Measurements from ENCODE around the gene RIPK4. TPM values are rescaled to one million over a fixed set of nuclear protein-coding genes. Genes with fewer than 3 reads are reported as not detected.

Gene RIPK4
- total and polyA plus RNA-seq, 3 experiments from 2014 or later: 0.18 TPM; not detected in 2

- Mint-ChIP-seq H3K4me1 (peaks cover 0 to 1% (median 0%) of the 10 kb centered on the region in 3 donors), H3K27ac (no peak overlapping the region), H3K36me3 (peaks cover 0 to 72% (median 19%) of the 10 kb centered on the region in 3 donors), H3K27me3 (no peaks in the 10 kb centered on the region), H3K4me3 (no peak overlapping the region), H3K9me3 (no peaks in the 10 kb centered on the region)
- no peak overlapping the region for H3K27ac ChIP-seq (ENCODE audit: low read depth, low read length)
- peaks cover 5% of the 10 kb centered on the region for H3K36me3 ChIP-seq (ENCODE audit: insufficient read depth, low read length)
- no peaks in the 10 kb centered on the region for H3K4me1 ChIP-seq (ENCODE audit: insufficient read depth, low read length)
- no peak for DNase-seq
- POLR2A ChIA-PET: no interaction called here
- CTCF ChIA-PET: no interaction called here
- no peak overlapping the region for H3K4me3 ChIP-seq (ENCODE audit: low read length)
- no peaks in the 10 kb centered on the region for H3K27me3 ChIP-seq (ENCODE audit: insufficient read depth, low read length, poor library complexity, severe bottlenecking)
- no peaks in the 10 kb centered on the region for H3K9me3 ChIP-seq (ENCODE audit: low read length)
Measured at GRCh38 chr21:41801321-41802197, 34.7 kb upstream of the RIPK4 start.

GRCh38 chr21:41800425-41801320, 33.8 kb upstream of the RIPK4 start:
- no peaks in the 10 kb centered on the region for H3K4me1 ChIP-seq (ENCODE audit: insufficient read depth, low read length)
- H3K9me3 ChIP-seq (ENCODE audit: low read length): no peaks in the 10 kb centered on the region
- H3K4me3 Mint-ChIP-seq: no peak overlapping the region
- H3K27me3 Mint-ChIP-seq: no peaks in the 10 kb centered on the region
- H3K27ac Mint-ChIP-seq: no peak overlapping the region
- ChIA-PET POLR2A (no interaction called here), CTCF (no interaction called here)
- peaks cover 5% of the 10 kb centered on the region for H3K36me3 ChIP-seq (ENCODE audit: insufficient read depth, low read length)
- no peaks in the 10 kb centered on the region for H3K27me3 ChIP-seq (ENCODE audit: insufficient read depth, low read length, poor library complexity, severe bottlenecking)
- no peaks in the 10 kb centered on the region for H3K4me1 Mint-ChIP-seq
- peaks cover 0 to 72% (median 19%) of the 10 kb centered on the region in 3 donors for H3K36me3 Mint-ChIP-seq
- H3K27ac ChIP-seq (ENCODE audit: low read depth, low read length): no peak overlapping the region
- DNase-seq: no peak
- H3K4me3 ChIP-seq (ENCODE audit: low read length): no peak overlapping the region
- no peaks in the 10 kb centered on the region for H3K9me3 Mint-ChIP-seq

- peaks cover 5% of the 10 kb centered on the region for H3K36me3 ChIP-seq (ENCODE audit: insufficient read depth, low read length)
- POLR2A ChIA-PET: no interaction called here
- CTCF ChIA-PET: no interaction called here
- H3K9me3 ChIP-seq (ENCODE audit: low read length): no peaks in the 10 kb centered on the region
- no peak overlapping the region for H3K4me3 ChIP-seq (ENCODE audit: low read length)
- H3K4me1 Mint-ChIP-seq: no peaks in the 10 kb centered on the region
- H3K27me3 ChIP-seq (ENCODE audit: insufficient read depth, low read length, poor library complexity, severe bottlenecking): no peaks in the 10 kb centered on the region
- H3K4me3 Mint-ChIP-seq: no peak overlapping the region
- no peaks in the 10 kb centered on the region for H3K9me3 Mint-ChIP-seq
- DNase-seq: no peak
- no peaks in the 10 kb centered on the region for H3K4me1 ChIP-seq (ENCODE audit: insufficient read depth, low read length)
- H3K27ac ChIP-seq (ENCODE audit: low read depth, low read length): no peak overlapping the region
- peaks cover 0 to 3% of the 10 kb centered on the region in 2 donors for H3K27me3 Mint-ChIP-seq
- peak overlapping the region in 1 of 8 donors; percentile 80 for H3K27ac Mint-ChIP-seq
- peaks cover 0 to 65% (median 17%) of the 10 kb centered on the region in 3 donors for H3K36me3 Mint-ChIP-seq
Measured at GRCh38 chr21:41799763-41800162, 32.9 kb upstream of the RIPK4 start.

- Histone ChIP-seq H3K27me3 (ENCODE audit: insufficient read depth, low read length, poor library complexity, severe bottlenecking) (no peaks in the 10 kb centered on the region), H3K4me3 (ENCODE audit: low read length) (no peak overlapping the region), H3K4me1 (ENCODE audit: insufficient read depth, low read length) (no peaks in the 10 kb centered on the region), H3K27ac (ENCODE audit: low read depth, low read length) (no peak overlapping the region), H3K36me3 (ENCODE audit: insufficient read depth, low read length) (peaks cover 5% of the 10 kb centered on the region), H3K9me3 (ENCODE audit: low read length) (no peaks in the 10 kb centered on the region)
- H3K27ac Mint-ChIP-seq: peak overlapping the region in 1 of 8 donors; percentile 41
- H3K9me3 Mint-ChIP-seq: peaks cover 4 to 8% (median 5%) of the 10 kb centered on the region in 5 donors
- H3K27me3 Mint-ChIP-seq: peaks cover 7 to 8% of the 10 kb centered on the region in 2 donors
- ChIA-PET POLR2A (no interaction called here), CTCF (no interaction called here)
- H3K36me3 Mint-ChIP-seq: peaks cover 4 to 55% (median 19%) of the 10 kb centered on the region in 3 donors
- H3K4me1 Mint-ChIP-seq: no peaks in the 10 kb centered on the region
- DNase-seq: no peak
- no peak overlapping the region for H3K4me3 Mint-ChIP-seq
Measured at GRCh38 chr21:41798326-41798725, 31.5 kb upstream of the RIPK4 start.

- ChIA-PET CTCF (no interaction called here), POLR2A (no interaction called here)
- H3K27ac ChIP-seq (ENCODE audit: low read depth, low read length): no peak overlapping the region
- H3K36me3 ChIP-seq (ENCODE audit: insufficient read depth, low read length): peaks cover 5% of the 10 kb centered on the region
- H3K9me3 ChIP-seq (ENCODE audit: low read length): no peaks in the 10 kb centered on the region
- Mint-ChIP-seq H3K9me3 (peaks cover 15 to 22% (median 19%) of the 10 kb centered on the region in 5 donors), H3K27ac (peak overlapping the region in 1 of 8 donors; percentile 21), H3K4me3 (no peak overlapping the region), H3K4me1 (no peaks in the 10 kb centered on the region), H3K36me3 (peaks cover 10 to 38% (median 12%) of the 10 kb centered on the region in 3 donors), H3K27me3 (peaks cover 12 to 18% of the 10 kb centered on the region in 2 donors)
- H3K4me1 ChIP-seq (ENCODE audit: insufficient read depth, low read length): no peaks in the 10 kb centered on the region
- DNase-seq: no peak
- H3K4me3 ChIP-seq (ENCODE audit: low read length): no peak overlapping the region
- H3K27me3 ChIP-seq (ENCODE audit: insufficient read depth, low read length, poor library complexity, severe bottlenecking): no peaks in the 10 kb centered on the region
Measured at GRCh38 chr21:41796476-41797080, 29.7 kb upstream of the RIPK4 start.

GRCh38 chr21:41795726-41796125, 28.9 kb upstream of the RIPK4 start:
- CTCF ChIA-PET: no interaction called here
- DNase-seq: no peak
- Mint-ChIP-seq H3K27ac (peak overlapping the region in 2 of 8 donors; percentile 37 to 67), H3K4me1 (no peaks in the 10 kb centered on the region), H3K4me3 (no peak overlapping the region), H3K9me3 (peaks cover 15 to 23% (median 21%) of the 10 kb centered on the region in 5 donors), H3K36me3 (peaks cover 10 to 29% (median 10%) of the 10 kb centered on the region in 3 donors), H3K27me3 (peaks cover 12 to 21% of the 10 kb centered on the region in 2 donors)
- no peak overlapping the region for H3K4me3 ChIP-seq (ENCODE audit: low read length)
- H3K27me3 ChIP-seq (ENCODE audit: insufficient read depth, low read length, poor library complexity, severe bottlenecking): no peaks in the 10 kb centered on the region
- no peaks in the 10 kb centered on the region for H3K4me1 ChIP-seq (ENCODE audit: insufficient read depth, low read length)
- no peak overlapping the region for H3K27ac ChIP-seq (ENCODE audit: low read depth, low read length)
- POLR2A ChIA-PET: no interaction called here
- H3K36me3 ChIP-seq (ENCODE audit: insufficient read depth, low read length): no peaks in the 10 kb centered on the region
- no peaks in the 10 kb centered on the region for H3K9me3 ChIP-seq (ENCODE audit: low read length)

GRCh38 chr21:41794600-41794999, 27.7 kb upstream of the RIPK4 start:
- Mint-ChIP-seq H3K27ac (no peak overlapping the region), H3K27me3 (peaks cover 12 to 25% of the 10 kb centered on the region in 2 donors), H3K4me1 (no peaks in the 10 kb centered on the region), H3K9me3 (peaks cover 15 to 23% (median 21%) of the 10 kb centered on the region in 5 donors), H3K36me3 (peaks cover 7 to 18% (median 10%) of the 10 kb centered on the region in 3 donors), H3K4me3 (no peak overlapping the region)
- no peak for DNase-seq
- no peaks in the 10 kb centered on the region for H3K9me3 ChIP-seq (ENCODE audit: low read length)
- CTCF ChIA-PET: no interaction called here
- no peaks in the 10 kb centered on the region for H3K36me3 ChIP-seq (ENCODE audit: insufficient read depth, low read length)
- no peaks in the 10 kb centered on the region for H3K27me3 ChIP-seq (ENCODE audit: insufficient read depth, low read length, poor library complexity, severe bottlenecking)
- H3K4me1 ChIP-seq (ENCODE audit: insufficient read depth, low read length): no peaks in the 10 kb centered on the region
- POLR2A ChIA-PET: no interaction called here
- H3K27ac ChIP-seq (ENCODE audit: low read depth, low read length): no peak overlapping the region
- H3K4me3 ChIP-seq (ENCODE audit: low read length): no peak overlapping the region

All from CD8-positive, alpha-beta memory T cell (primary cell).